GM21528 (cell line): ENCODE data around the gene CD1D.

Experiments
- ATAC-seq: cut with Tn5 transposase; IDR thresholded peaks from one replicate; pipeline ENCODE4 v1.9.1; 2021; ENCODE audit warnings: mild to moderate bottlenecking, moderate library complexity; ENCODE audit not compliant: unreplicated experiment, low FRiP score

CD1D gene

GRCh38 chr1:158180741-158181576, at the start of gene CD1D:
Gene CD1D, plus strand, starts transcription at chr1:158180895. Its CDS starts 207 bp downstream, at chr1:158181102.
- no peak for ATAC-seq

GRCh38 chr1:158131217-158131616, 49.5 kb upstream of the CD1D start:
- ATAC-seq: no peak

GRCh38 chr1:158140764-158141192, 39.9 kb upstream of the CD1D start:
- ATAC-seq: no peak

- no peak for ATAC-seq
These were observed 35.4 kb upstream of the CD1D start for GRCh38 chr1:158145173-158145719.

- no peak for ATAC-seq
These were observed 34.5 kb upstream of the CD1D start for GRCh38 chr1:158146165-158146564.

GRCh38 chr1:158146739-158147138, 34.0 kb upstream of the CD1D start:
- no peak for ATAC-seq

GRCh38 chr1:158147401-158147800, 33.3 kb upstream of the CD1D start:
- ATAC-seq: no peak

GRCh38 chr1:158147869-158148268, 32.8 kb upstream of the CD1D start:
- no peak for ATAC-seq

- ATAC-seq: no peak
These were observed 32.2 kb upstream of the CD1D start for GRCh38 chr1:158148468-158148867.

- ATAC-seq: no peak
These were observed 31.5 kb upstream of the CD1D start for GRCh38 chr1:158149175-158149574.

- no peak for ATAC-seq
These were observed 31.0 kb upstream of the CD1D start for GRCh38 chr1:158149577-158150269.

GRCh38 chr1:158150523-158150922, 30.2 kb upstream of the CD1D start:
- no peak for ATAC-seq

- ATAC-seq: no peak
These were observed 27.5 kb upstream of the CD1D start for GRCh38 chr1:158153179-158153578.

GRCh38 chr1:158153746-158154444, 26.8 kb upstream of the CD1D start:
- no peak for ATAC-seq

- no peak for ATAC-seq
These were observed 26.2 kb upstream of the CD1D start for GRCh38 chr1:158154501-158154900.

- ATAC-seq: no peak
These were observed 25.0 kb upstream of the CD1D start for GRCh38 chr1:158155673-158156072.

GRCh38 chr1:158159597-158159996, 21.1 kb upstream of the CD1D start:
- ATAC-seq: no peak

- no peak for ATAC-seq
These were observed 19.2 kb upstream of the CD1D start for GRCh38 chr1:158161446-158161845.

GRCh38 chr1:158163000-158163947, 17.4 kb upstream of the CD1D start:
- peak; percentile 99 for ATAC-seq

- ATAC-seq: no peak
These were observed 11.6 kb upstream of the CD1D start for GRCh38 chr1:158169105-158169504.
